CD8-positive, alpha-beta memory T cell (primary cell): ENCODE data around the gene NDUFAF2. TPM values are rescaled to one million over a fixed set of nuclear protein-coding genes. Genes with fewer than 3 reads are reported as not detected.

Experiments
- polyA plus RNA-seq: library from polyadenylated mRNA; unstranded; fragments of 300-500 nt; fragmentation: Illumina TruSeq; gene quantifications from one replicate; pipeline ENCODE4 v1.2.3, GENCODE V29; 2021
- total RNA-seq, 2 experiments: library from RNA; stranded (reverse); gene quantifications; one replicate each; pipeline ENCODE4 v1.2.3, GENCODE V29; 2021

NDUFAF2 gene
- total and polyA plus RNA-seq, 3 experiments from 2014 or later = 37.7 to 46.8 (median 43.9) TPM

Other genes with a start within 250 kb of the NDUFAF2 start
- gene DEPDC1B, start 245.0 kb upstream of the NDUFAF2 start, total RNA-seq = 10 to 100 TPM; 11.3 to 14.7 TPM
- 0.85 TPM for gene DEPDC1B, start 245.0 kb upstream of the NDUFAF2 start, polyA plus RNA-seq
- gene ELOVL7, start 100.9 kb upstream of the NDUFAF2 start, total RNA-seq = under 1 TPM; 0.11 to 0.18 TPM
- not detected for gene ELOVL7, start 100.9 kb upstream of the NDUFAF2 start, polyA plus RNA-seq
- 10 to 100 TPM; 14.0 to 14.4 TPM for gene ERCC8, start 135 bp upstream of the NDUFAF2 start, total RNA-seq
- gene ERCC8, start 135 bp upstream of the NDUFAF2 start, polyA plus RNA-seq = 11.8 TPM
- gene SMIM15, start 217.3 kb downstream of the NDUFAF2 start, total RNA-seq = 10 to 100 TPM; 88.7 to 91.6 TPM
- 44.4 TPM for gene SMIM15, start 217.3 kb downstream of the NDUFAF2 start, polyA plus RNA-seq